Osteocyte (in vitro differentiated cells): Measurements from ENCODE around the gene CAMKK1. TPM values are rescaled to one million over a fixed set of nuclear protein-coding genes. Genes with fewer than 3 reads are reported as not detected.
"Not testable (repeated sequence)": the region's sequence is repeated elsewhere in the genome, so short reads cannot be mapped to it uniquely, and the experiment has no call there.

Experiments
- DNase-seq: peaks from one replicate; pipeline ENCODE4 v3.0.0; 2021; ENCODE audit warnings: mixed read lengths; ENCODE audit not compliant: unreplicated experiment; ENCODE audit errors: extremely low spot score
- H3K27ac Mint-ChIP-seq: one replicate; pipeline ENCODE4 v1.8.0; 2021; ENCODE audit warnings: mild to moderate bottlenecking, mixed read lengths; ENCODE audit not compliant: unreplicated experiment
- H3K27me3 Mint-ChIP-seq: one replicate; pipeline ENCODE4 v1.8.0; 2021; ENCODE audit warnings: mixed read lengths; ENCODE audit not compliant: unreplicated experiment
- H3K36me3 Mint-ChIP-seq: one replicate; pipeline ENCODE4 v1.8.0; 2021; ENCODE audit warnings: mixed read lengths; ENCODE audit not compliant: unreplicated experiment
- H3K4me1 Mint-ChIP-seq: one replicate; pipeline ENCODE4 v1.8.0; 2021; ENCODE audit warnings: mixed read lengths; ENCODE audit not compliant: unreplicated experiment
- H3K4me3 Mint-ChIP-seq: one replicate; pipeline ENCODE4 v1.8.0; 2021; ENCODE audit warnings: mild to moderate bottlenecking, moderate library complexity, mixed read lengths; ENCODE audit not compliant: unreplicated experiment
- H3K9me3 Mint-ChIP-seq: one replicate; pipeline ENCODE4 v1.8.0; 2021; ENCODE audit warnings: mixed read lengths; ENCODE audit not compliant: unreplicated experiment
- CTCF ChIP-seq: fragments of 200-600 bp; sonication (generic); IDR thresholded peaks from 2 replicates; pipeline ENCODE4 v1.5.0; 2021; ENCODE audit warnings: antibody characterized with exemption, mild to moderate bottlenecking, moderate library complexity
- total RNA-seq: library from RNA; stranded (reverse); gene quantifications from 2 replicates; pipeline ENCODE4 v1.2.1, GENCODE V29; 2021

The CAMKK1 gene
- total RNA-seq, 1 donor from 2014 or later, result 1.3 TPM

DNA sequence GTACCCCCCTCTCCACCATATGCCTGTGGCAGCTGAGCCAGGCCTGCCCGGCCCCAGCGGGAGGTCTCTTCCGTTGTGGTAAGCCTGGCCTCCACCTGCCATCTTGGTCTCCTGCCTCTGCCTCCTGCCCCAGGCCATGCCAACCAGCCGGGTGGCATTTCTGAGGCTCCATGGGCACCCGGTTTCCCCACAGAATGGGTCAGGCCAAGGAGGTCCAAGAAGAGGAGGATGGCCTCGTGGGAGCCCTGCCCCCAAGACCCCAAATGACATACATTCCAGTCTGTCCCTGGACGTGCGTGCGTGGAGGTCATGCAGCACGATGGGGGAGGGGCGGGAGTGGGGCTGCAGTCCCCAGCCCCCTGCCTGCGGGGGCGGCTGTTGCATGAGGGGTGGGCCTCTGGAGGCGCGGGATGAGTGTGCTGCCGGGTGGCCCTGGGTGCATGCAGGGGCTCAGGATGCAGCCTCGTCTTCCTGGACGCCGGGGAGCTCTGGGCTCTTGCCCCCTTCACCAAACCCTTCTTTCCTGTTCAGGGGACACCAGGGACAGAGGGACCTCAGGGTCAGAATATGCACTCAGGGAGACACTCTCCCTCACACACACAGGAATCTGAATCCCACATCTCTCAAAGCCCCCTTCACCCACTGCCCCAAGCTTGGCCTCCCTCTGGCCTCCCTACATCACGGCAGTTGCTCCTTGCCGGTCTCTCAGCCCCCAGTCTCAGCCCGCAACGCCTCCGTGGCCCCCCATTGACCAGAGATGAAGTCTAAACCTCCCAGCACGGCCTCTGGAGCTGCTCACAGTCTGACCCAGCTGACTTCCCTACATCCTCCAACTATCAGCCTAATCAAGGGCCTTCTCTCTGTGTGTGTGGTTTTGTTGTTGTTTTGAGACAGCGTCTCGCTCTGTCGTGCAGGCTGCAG, 30.8 kb downstream of the CAMKK1 start:
- TF ChIP-seq CTCF, result no peak
- Mint-ChIP-seq H3K36me3 (no peaks in the 10 kb centered on the region), H3K9me3 (no peaks in the 10 kb centered on the region), H3K4me3 (no peak overlapping the region), H3K27ac (no peak overlapping the region), H3K27me3 (no peaks in the 10 kb centered on the region), H3K4me1 (peaks cover 9% of the 10 kb centered on the region)
- DNase-seq, result no peak

- no peaks in the 10 kb centered on the region for H3K27me3 Mint-ChIP-seq
- no peaks in the 10 kb centered on the region for H3K9me3 Mint-ChIP-seq
- no peak overlapping the region for H3K4me3 Mint-ChIP-seq
- H3K27ac Mint-ChIP-seq, result no peak overlapping the region
- DNase-seq, result no peak
- no peak for TF ChIP-seq CTCF
- H3K36me3 Mint-ChIP-seq, result no peaks in the 10 kb centered on the region
- peaks cover 9% of the 10 kb centered on the region for H3K4me1 Mint-ChIP-seq
These were observed 31.7 kb downstream of the CAMKK1 start for GRCh38 chr17:3860939-3861700.

GRCh38 chr17:3859940-3860339, 32.9 kb downstream of the CAMKK1 start:
- Mint-ChIP-seq H3K27ac (no peak overlapping the region), H3K27me3 (no peaks in the 10 kb centered on the region), H3K9me3 (no peaks in the 10 kb centered on the region), H3K4me3 (no peak overlapping the region), H3K4me1 (peaks cover 2% of the 10 kb centered on the region), H3K36me3 (no peaks in the 10 kb centered on the region)
- DNase-seq, result no peak
- no peak for TF ChIP-seq CTCF

DNA sequence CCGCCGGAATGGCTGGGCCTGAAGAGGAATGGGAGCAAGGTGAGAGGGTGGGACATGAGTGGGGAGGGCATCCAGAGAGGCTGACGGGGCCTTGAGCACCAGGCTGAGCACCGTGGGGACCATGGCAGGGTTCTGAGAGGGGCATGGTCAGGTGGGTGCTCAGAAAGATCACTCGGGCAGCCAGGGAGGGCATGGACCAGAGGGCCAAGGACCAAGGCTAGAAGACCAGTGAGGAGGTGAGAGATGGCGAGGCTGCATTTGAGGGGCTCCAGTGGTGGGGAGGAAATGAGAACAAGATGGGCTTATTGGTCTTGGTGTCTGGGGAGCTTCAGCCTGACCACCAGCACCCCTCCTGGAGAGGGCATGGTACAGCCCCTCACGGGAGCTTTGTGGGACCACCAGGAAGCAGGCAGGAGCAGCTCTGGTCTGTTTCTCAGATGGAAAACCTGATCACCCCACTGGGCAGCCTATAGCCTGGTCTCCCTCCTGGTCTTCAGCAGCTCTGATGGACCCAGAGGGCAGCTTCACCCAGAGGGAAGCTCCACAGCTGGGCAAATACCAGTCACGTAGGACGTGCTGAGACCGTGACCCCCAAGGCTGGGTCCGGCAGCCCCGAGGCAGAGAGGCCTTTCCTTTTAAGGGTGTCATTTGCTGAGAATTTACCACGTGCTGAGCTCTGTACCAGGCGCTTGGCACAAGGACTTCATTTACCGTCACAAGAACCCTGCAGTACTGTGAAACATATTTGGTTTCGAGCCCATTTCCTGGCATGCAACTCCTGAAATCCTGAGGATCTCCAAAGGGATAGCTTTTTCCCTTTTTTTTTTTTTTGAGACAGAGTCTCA, 35.4 kb downstream of the CAMKK1 start:
- DNase-seq, result no peak
- no peak overlapping the region for H3K4me3 Mint-ChIP-seq
- H3K36me3 Mint-ChIP-seq, result no peaks in the 10 kb centered on the region
- no peak for TF ChIP-seq CTCF
- H3K27ac Mint-ChIP-seq, result no peak overlapping the region
- H3K4me1 Mint-ChIP-seq, result no peaks in the 10 kb centered on the region
- H3K9me3 Mint-ChIP-seq, result no peaks in the 10 kb centered on the region
- H3K27me3 Mint-ChIP-seq, result peaks cover 6% of the 10 kb centered on the region

DNA sequence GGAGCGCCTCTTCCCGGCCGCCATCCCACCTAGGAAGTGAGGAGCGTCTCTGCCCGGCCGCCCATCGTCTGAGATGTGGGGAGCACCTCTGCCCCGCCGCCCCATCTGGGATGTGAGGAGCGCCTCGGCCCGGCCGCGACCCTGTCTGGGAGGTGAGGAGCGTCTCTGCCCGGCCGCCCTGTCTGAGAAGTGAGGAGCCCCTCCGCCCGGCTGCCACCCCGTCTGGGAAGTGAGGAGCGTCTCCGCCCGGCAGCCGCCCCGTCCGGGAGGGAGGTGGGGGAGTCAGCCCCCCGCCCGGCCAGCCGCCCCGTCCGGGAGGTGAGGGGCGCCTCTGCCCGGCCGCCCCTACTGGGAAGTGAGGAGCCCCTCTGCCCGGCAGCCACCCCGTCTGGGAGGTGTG, 38.6 kb downstream of the CAMKK1 start:
- not testable (repeated sequence) for H3K4me3 Mint-ChIP-seq, H3K9me3 Mint-ChIP-seq, H3K4me1 Mint-ChIP-seq, H3K36me3 Mint-ChIP-seq, H3K27ac Mint-ChIP-seq, DNase-seq
- peaks cover 18% of the 10 kb centered on the region for H3K27me3 Mint-ChIP-seq
